NCI-H128 (cell line): ENCODE measurements around the gene SMC5.

Experiments
- DNase-seq: peaks from one replicate; lab custom pipeline; 2025; ENCODE audit not compliant: unreplicated experiment; lab: John Stamatoyannopoulos, UW

Gene SMC5

DNA sequence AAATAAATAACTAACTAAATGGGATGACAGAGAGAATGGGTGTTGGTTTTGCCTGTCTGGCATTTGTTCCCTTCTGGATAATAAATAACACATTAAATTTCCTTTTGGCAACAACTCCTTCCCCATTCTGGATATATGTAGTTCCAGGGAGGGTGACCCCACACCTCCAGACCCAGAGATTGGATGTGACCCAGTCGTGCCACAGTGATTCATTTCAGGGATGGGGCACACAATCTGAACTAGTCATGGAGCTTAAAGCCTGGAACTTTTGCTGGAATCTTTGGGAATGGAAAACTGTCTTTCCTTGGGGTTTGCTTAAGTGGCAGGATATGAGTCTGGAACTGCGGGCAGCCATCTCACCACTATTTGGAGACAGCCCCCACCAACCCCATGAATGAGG, 144.4 kb downstream of the SMC5 start:
- DNase-seq, result no peak

DNA sequence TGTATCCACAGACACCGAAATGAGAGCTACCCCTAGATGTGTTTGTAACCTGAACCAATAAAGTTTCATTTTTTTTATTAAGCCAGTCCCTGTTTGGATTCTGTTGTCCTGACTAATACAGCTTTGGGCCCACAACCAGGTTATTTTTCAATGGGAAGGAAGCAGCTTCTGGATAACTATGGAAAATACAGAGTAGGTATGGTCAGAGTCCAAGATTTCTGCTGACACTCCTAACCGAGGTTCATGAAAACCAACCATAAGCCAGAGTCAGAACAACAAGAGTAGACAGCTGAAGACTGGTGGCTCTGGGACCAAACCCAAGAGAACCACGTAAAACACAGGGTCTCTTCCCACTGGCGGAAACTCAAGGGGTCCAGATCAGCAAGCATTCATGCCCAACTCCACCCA, 144.8 kb downstream of the SMC5 start:
- no peak for DNase-seq

GRCh38 chr9:70404261-70404660, 145.5 kb downstream of the SMC5 start:
- DNase-seq, result no peak
